Ovary (tissue), 9 donors: ENCODE measurements around the gene KCND1. TPM values are rescaled to one million over a fixed set of nuclear protein-coding genes. Genes with fewer than 3 reads are reported as not detected.

Source experiments
- DNase-seq, 5 donors: peaks; one replicate each; pipeline ENCODE4 v3.0.0-alpha.2; 2019 to 2020
- H3K27ac ChIP-seq, 2 donors: fragments of 200-600 bp; one replicate each; pipeline versions ENCODE4 v1.5.1 to v1.8.0; 2019 to 2022
- H3K27me3 ChIP-seq: fragments of 200-600 bp; one replicate; pipeline ENCODE4 v1.8.0; 2022
- H3K36me3 ChIP-seq: fragments of 200-600 bp; sonication (generic); one replicate; pipeline ENCODE4 v1.5.1; 2019
- H3K4me1 ChIP-seq: one replicate; pipeline ENCODE4 v1.8.1; 2013; ENCODE audit warnings: mild to moderate bottlenecking, moderate library complexity; ENCODE audit not compliant: insufficient read depth
- H3K4me3 ChIP-seq: fragments of 200-600 bp; sonication (generic); one replicate; pipeline ENCODE4 v1.5.1; 2017
- H3K9me3 ChIP-seq, 2 donors: fragments of 200-600 bp in 1 of 2; sonication (generic) in 1 of 2; one replicate each; pipeline versions ENCODE4 v1.5.1 to v1.8.1; 2013 to 2019; ENCODE audit warnings: mild to moderate bottlenecking in 1 of 2, moderate library complexity in 1 of 2
- CTCF ChIP-seq, 3 donors: fragments of 450-650 bp in 2 of 3; fragments of 200-600 bp in 1 of 3; IDR thresholded peaks; one replicate each; pipeline versions ENCODE4 v1.5.1 to v1.8.0; 2016 to 2022; ENCODE audit warnings: antibody characterized with exemption in 3 of 3, mild to moderate bottlenecking in 1 of 3
- EP300 ChIP-seq: sonication (generic); formaldehyde crosslinking; IDR thresholded peaks from one replicate; pipeline ENCODE4 v1.6.1; 2017; ENCODE audit warnings: antibody characterized with exemption
- POLR2A ChIP-seq: fragments of 450-650 bp; IDR thresholded peaks from one replicate; pipeline ENCODE4 v1.6.1; 2017; ENCODE audit warnings: antibody characterized with exemption, mild to moderate bottlenecking, moderate library complexity
- WGBS, 3 donors: extraction: QIAGEN DNeasy Blood & Tissue Kit in 1 of 3; methylation state at CpG; one replicate each; pipeline versions ENCODE4 v1.1.5 to v1.1.7; 2013 to 2017; 5-methylcytosine and 5-hydroxymethylcytosine counted together
- intact Hi-C, 4 donors: fragments of 100-400 bp; cut with DNase I; formaldehyde crosslinking; loops; one replicate each; pipeline versions ENCODE4 v1.11.0 to v1.15.1; 2022 to 2023
- polyA plus RNA-seq, 2 donors: library from polyadenylated mRNA; stranded (reverse); fragments of 200-250 nt in 1 of 2; fragments of 350-450 nt in 1 of 2; fragmentation: Illumina TruSeq in 1 of 2; extraction: RNeasy Lipid Tissue Mini Kit (QIAGEN cat#74804) in 1 of 2; gene quantifications; one replicate each; pipeline ENCODE4 v1.2.3, GENCODE V29; 2013 to 2014
- total RNA-seq, 7 donors: library from RNA; depleted of rRNA in 2 of 7; stranded (reverse); fragments of >200 nt in 2 of 7; fragmentation: NEBNext Ultra II Directional in 3 of 7; extraction: Animal tissue kit (Norgen Biotek cat#: 25700) in 3 of 7; gene quantifications; one replicate each; pipeline versions ENCODE4 v1.1.0 to v1.2.4, GENCODE V29; 2016 to 2023
- donor health status: DM: no; HTN: no; CAD: no; lungs with moderate emphysema.
- donor health status: DM: no; HTN: no; CAD: no.
- donor health status: Bipolar disorder and iron deficiency.
- donor health status: DM: yes; HTN: yes; CAD: no.
- donor health status: DM: no; HTN: no; CAD: no.
- donor health status: DM: yes; HTN: yes; CAD: no.

The KCND1 gene
- total and polyA plus RNA-seq, 9 donors: 0.76 to 4.6 (median 2.0) TPM

GRCh38 chrX:48934581-48935300, 36.9 kb downstream of the KCND1 start:
- intact Hi-C loops: no loop called here
- no peak for TF ChIP-seq POLR2A
- TF ChIP-seq EP300: no peak
- no peak for TF ChIP-seq CTCF (IDR thresholded peaks at IDR 0.05)
- 72 to 81% (median 79%) methylated on average over 7 of the region's 7 CpGs for WGBS, 3 donors
- no peaks in the 10 kb centered on the region for H3K4me1 ChIP-seq
- H3K27ac ChIP-seq: no peak overlapping the region
- no peaks in the 10 kb centered on the region for H3K27me3 ChIP-seq
- no peak for DNase-seq
- H3K9me3 ChIP-seq: no peaks in the 10 kb centered on the region
- H3K4me3 ChIP-seq: no peak overlapping the region
- no peaks in the 10 kb centered on the region for H3K36me3 ChIP-seq

- 85 to 88% (median 86%) methylated on average over 2 of the region's 2 CpGs for WGBS, 3 donors
- H3K4me3 ChIP-seq: no peak overlapping the region
- no peaks in the 10 kb centered on the region for H3K4me1 ChIP-seq
- no peak for DNase-seq
- no peaks in the 10 kb centered on the region for H3K36me3 ChIP-seq
- H3K27me3 ChIP-seq: no peaks in the 10 kb centered on the region
- H3K9me3 ChIP-seq: no peaks in the 10 kb centered on the region
- TF ChIP-seq EP300 (no peak), POLR2A (no peak), CTCF (IDR thresholded peaks at IDR 0.05) (no peak)
- no peak overlapping the region for H3K27ac ChIP-seq
- intact Hi-C loops: no loop called here
These were observed 37.9 kb downstream of the KCND1 start for GRCh38 chrX:48933757-48934156.

GRCh38 chrX:48927736-48928382, 43.8 kb downstream of the KCND1 start:
- no peaks in the 10 kb centered on the region for H3K27me3 ChIP-seq
- no peaks in the 10 kb centered on the region for H3K36me3 ChIP-seq
- intact Hi-C loops: no loop called here
- no peak overlapping the region for H3K27ac ChIP-seq
- no peak for DNase-seq
- no peak overlapping the region for H3K4me3 ChIP-seq
- H3K9me3 ChIP-seq: no peaks in the 10 kb centered on the region
- no peaks in the 10 kb centered on the region for H3K4me1 ChIP-seq
- 66 to 72% (median 71%) methylated on average over 2 of the region's 2 CpGs for WGBS, 3 donors
- no peak for TF ChIP-seq CTCF (IDR thresholded peaks at IDR 0.05)
- TF ChIP-seq POLR2A: no peak

GRCh38 chrX:48927123-48927522, 44.5 kb downstream of the KCND1 start:
- Histone ChIP-seq H3K4me3 (no peak overlapping the region), H3K9me3 (no peaks in the 10 kb centered on the region), H3K4me1 (no peaks in the 10 kb centered on the region), H3K27ac (no peak overlapping the region), H3K36me3 (no peaks in the 10 kb centered on the region), H3K27me3 (no peaks in the 10 kb centered on the region)
- no peak for DNase-seq
- intact Hi-C loops: no loop called here
- WGBS, 3 donors: 45 to 54% (median 51%) methylated on average over 5 of the region's 5 CpGs
- TF ChIP-seq POLR2A (no peak), CTCF (IDR thresholded peaks at IDR 0.05) (no peak), EP300 (no peak)
